ENCODE measurements around the gene MOB3A.

MOB3A gene

DNA sequence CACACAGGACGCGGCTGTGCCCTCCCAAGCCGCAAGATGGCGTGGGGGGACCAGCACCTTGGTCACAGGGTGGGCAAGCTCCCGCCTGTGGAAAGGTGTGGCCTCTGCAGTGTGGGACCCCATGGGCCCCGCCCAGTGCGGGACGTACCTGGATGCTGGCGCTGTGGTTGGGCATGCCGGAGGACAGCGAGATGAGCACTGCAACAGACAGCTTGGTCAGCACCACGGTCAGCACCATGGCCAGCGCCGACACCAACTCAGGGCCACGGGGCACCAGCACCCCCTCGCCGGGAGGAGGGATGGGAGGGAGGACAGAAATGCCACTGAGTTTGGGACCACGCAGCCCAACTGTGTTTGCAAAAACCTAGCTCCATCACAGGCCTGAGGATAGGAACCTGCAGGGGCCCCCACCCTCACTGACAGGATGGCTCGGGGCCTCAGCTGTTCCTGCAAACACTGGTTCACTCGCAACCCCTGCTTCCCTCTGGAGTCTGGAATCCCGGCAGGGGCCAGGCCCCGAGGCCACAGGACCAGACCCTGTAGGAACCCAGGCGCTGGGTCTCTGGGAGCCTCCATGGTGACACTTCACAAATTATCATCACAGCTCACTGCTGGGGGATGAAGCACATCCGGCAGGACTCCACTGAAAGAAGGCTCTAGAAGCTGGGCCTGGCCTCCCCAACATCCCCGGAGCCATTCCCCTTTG, 27.7 kb upstream of the MOB3A start:
- DNase-seq (ENCODE audit: low read depth in 2 of 2) = no peak

DNA sequence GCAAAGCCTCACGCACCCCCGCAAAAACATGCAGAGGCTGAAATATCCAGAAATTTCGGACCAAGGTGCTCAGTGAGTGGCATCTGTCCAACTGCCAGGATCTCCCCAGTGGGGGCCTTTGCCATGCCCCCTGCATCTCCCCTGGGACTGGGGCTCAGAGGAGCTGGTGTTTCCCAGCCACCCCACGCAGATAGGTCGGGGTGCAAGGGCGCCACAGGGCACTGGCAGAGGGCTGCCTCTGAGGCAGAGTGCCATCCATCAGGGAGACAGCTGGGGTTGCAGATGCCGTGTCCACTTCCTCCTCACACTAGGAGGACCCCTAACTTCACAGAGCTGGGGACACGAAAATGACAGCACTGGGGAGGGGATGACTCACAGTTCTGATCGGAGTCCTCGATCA, 26.9 kb upstream of the MOB3A start:
- DNase-seq (ENCODE audit: low read depth in 2 of 2) = no peak

DNA sequence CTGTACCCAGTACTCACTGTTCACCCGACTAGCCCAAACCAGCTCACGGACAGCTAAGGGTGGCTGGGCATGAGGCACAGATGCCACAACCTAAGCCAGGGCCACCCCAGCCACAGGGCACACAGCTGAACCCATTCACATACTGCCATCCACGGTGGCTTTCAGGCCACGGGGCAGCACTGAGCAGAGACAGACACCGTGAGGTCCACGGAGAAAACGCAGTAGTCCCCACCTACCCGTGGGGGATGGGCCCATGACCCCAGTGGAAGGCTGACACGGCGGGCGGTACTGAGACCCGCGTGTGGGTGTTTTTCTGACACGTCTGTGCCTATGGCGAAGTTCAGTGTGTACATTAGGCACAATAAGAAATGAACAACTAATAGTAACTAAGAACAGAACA, 26.1 kb upstream of the MOB3A start:
- DNase-seq (ENCODE audit: low read depth in 2 of 2) = no peak

DNA sequence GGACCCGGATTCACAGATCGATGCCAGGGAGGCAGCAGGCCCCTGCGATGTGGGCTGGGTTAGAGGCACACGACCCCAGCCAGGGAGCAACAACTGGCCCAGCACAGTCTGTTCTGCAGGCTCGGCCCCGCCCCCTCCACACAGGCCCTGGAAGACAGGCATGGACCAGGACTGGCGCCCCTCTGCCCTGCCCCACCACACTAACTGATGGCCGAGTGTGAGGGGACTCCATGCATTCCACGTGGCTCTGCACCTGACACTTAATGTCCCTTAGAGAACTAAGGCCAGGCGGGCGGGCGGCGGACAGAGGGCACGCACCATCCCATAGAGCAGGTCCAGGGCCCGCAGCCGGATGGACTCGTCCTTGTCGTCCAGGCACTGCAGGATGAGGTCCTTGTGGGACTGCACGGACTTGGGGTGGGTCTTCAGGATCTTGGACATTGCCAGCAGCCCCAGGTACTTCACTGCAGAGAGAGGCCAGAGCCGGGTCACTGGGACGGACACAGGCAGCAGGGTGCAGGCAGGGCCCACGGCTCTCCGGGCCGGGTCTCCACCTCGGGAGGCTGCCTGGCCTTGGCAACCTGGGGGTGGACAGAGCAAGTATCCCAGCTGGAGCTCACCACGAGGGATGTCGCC, 25.4 kb upstream of the MOB3A start:
- no peak for DNase-seq (ENCODE audit: low read depth in 2 of 2)

DNA sequence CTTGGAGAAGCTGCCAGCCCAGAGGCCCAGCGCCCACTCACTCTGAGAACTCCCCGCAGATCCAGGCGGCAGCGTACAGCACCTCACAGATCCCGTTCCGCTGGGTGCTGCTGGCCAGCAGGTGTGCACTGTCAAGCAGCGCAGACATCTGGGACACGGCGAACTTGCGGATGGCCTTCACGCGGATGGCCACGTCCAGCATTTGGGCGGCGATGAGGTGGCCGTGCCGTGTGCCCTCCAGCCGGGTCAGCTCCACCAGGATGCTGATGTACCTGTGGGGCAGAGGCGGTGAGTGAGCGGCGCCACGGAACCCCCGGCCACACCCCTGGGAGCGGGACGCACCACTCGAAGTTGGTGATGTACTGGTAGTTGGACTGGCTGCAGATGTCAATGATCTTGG, 24.7 kb upstream of the MOB3A start:
- DNase-seq (ENCODE audit: low read depth in 2 of 2) = no peak

DNA sequence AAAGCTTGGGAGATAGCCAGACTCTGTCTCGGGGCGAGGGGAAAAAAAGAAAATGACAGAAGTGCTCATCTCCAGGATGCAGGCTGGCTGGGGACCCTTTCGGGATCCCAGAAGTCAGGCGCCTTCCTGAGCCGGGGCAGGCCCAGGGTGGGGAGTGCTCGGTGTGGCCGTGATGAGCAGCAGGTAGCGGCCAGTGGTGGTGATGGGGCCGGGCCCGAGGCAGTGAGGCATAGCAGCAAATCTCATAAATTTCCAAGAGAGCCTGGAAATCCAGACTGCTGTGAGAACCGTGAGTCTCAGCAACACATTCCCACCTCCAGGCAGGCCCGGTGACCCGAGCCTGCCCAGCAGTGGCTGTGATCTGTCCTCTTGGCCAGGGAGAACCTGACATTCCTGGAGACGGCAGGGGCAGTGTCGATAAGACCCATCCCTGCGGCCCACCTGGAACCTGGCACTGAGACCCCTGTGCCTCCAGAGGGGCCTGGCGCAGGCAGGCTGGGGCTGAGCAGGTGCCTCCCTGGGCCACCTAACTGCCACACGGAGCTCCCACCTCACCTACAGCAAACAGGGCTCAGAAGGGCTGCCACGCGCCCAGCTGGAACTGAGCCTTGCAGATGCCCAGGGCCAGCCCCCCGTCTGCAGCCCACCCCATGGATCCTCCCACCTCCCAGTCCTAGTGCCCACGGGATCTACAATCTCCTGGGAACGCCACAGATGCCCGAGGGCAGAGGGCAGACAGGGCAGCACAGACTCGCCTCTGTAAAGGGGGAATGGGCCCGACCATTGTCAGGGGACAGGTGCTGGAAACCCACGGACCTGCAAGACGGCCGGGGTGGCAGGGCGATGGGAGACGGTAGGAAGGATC, 24.0 kb upstream of the MOB3A start:
- no peak for DNase-seq (ENCODE audit: low read depth in 2 of 2)

DNA sequence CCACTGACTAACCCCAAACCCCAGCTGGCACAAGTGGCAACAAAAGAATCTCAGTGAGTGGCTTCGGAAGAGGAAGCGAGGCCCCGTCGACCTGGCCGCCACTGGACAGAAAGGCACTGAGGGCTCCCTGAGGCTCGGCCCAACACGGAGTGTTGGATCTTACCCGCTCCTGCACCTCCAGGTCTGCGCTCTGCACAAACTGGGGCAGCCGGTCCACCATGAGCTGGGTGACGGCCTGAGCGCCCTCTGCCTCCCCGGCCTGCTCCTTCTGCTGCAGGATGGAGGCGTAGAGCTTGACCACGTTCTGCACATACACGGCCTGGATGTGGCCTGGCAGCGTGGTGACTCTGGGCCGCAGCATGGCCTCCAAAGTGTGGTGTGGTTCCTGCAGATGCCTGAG, 22.3 kb upstream of the MOB3A start:
- DNase-seq (ENCODE audit: low read depth in 2 of 2) = no peak

DNA sequence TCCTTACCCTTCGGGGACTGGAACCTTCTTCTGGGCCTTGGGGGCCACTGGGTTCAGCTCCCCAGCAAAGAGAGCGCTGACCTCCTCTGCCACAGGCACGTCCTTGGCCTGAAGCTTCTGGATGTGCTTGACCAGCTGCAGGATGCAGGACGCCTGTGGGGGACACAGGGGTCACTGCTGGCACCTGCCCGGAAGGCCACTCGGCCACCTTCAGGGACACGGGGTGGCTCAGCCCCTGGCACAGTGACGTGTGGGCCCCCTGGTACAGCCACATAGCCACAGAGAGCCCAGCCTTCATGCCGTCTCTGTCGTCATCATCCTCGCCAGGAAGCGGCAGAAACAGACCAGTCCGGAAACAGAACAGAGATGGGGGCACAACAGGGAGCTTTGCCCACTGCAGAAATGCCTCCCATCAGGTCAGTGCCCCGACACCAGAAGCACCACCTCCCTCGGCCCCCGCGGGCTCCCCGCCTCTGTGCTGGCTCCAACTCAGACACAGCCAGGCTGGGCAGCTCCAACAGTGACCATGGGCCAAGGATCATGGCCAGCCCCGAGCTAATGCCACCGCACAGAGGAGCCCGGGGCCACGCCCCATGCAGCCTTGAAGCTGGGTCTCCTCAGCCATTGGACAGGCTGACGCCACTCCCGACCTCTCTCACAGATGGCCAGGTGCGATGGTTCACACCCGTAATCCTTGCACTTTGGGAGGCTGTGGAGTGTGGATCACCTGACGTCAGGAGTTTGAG, 21.3 kb upstream of the MOB3A start:
- no peak for DNase-seq (ENCODE audit: low read depth in 2 of 2)

DNA sequence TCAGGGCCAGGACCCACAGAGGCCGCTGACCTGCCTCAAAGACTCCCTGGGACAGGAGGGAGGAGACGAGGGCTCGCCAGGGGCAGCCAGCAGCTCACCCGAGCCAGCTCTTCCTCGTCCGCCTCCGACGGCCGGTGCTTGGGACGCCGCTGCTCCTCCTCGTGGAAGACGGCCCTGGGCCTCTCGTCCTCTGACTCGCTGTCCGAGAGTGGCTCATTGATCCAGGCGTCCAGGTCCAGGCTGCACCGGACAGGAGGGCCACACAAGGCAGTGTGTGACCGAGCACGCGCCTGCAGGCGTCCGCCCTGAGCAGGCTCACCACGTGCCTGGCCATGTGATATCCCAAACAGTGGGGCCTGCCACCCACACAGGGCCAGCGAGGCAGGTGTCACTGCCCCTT, 20.4 kb upstream of the MOB3A start:
- DNase-seq (ENCODE audit: low read depth in 2 of 2) = no peak

DNA sequence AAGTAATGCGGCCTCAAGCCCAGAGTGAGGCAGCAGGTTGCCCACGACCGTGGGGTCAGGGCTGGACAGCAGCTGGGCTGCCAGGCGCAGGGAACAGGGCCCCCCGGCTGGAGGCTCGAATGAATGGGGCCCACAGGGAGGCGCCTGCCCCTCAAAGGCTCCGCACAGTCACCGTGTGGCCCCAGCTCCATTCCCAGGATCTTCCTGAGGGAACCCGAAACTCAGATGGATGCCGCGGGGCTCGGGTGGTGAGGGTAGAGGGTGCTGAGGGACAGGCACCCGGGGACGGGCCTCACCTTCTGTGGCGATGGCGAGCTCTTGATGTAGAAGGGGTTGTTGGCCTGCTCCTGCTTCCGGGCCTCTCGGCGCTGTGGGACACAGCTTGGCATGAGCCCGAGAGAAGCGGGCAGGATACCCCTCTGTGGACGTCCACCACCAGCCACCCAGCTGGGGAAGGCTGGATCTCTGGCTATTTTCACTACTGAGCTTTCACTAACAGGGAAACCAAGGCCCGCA, 19.8 kb upstream of the MOB3A start:
- no peak for DNase-seq (ENCODE audit: low read depth in 2 of 2)

DNA sequence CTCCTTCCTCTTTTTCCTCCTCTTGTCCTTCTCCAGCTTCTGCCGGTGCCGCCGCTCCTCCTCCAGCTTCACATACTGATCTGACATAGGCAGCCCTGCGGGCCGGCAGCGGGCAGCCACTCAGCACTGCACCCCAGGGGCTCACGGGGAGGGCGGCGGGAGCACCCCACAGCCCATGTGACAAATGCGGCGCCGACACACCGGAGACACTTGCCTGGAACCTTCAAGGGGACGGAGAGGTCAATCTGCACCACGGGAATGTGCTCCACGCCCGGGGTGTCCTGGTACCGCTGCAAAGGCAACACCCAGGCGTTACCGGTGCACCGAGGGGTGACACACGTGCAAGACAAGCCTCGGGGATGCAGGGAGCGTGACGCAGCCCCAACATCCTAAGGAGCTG, 19.2 kb upstream of the MOB3A start:
- no peak for DNase-seq (ENCODE audit: low read depth in 2 of 2)

DNA sequence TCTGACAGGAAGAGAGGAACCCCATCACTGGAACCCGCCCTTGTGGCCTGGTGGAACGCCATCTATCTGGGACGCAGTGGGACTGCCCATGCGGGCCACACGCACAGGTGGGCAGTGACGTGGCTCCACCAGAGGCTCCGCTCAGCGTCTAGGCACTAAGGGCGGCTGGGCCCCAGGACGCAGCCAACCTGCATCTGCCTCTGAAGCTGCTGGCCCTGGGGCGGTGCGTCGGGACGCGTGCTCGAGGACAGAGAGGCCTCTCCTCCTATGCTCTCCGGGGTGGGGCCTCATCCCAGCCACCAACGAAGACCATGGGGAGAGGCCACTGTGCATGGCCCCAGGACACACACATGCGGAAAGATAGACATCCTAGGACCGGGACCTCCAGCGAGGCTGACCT, 18.7 kb upstream of the MOB3A start:
- DNase-seq (ENCODE audit: low read depth in 2 of 2) = no peak

DNA sequence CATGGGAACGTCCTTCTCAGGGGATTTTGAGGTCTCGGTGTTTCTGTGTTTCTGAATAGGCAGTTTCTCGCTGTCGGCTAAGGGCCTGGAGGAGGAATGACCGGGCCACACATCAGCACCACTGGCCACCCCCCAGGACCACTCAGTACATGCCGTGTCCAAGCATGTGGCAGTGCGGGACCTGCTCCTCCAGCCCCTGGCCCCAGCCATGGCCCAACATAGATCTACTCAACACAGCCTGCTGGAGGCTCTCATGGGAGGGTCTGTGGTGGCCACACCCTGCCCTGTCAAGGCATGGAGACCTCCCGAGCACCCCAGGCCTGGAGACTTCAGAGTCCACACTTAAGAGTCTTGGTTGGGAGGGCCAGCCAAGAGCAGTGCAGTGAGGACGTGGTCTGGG, 18.1 kb upstream of the MOB3A start:
- no peak for DNase-seq (ENCODE audit: low read depth in 2 of 2)

DNA sequence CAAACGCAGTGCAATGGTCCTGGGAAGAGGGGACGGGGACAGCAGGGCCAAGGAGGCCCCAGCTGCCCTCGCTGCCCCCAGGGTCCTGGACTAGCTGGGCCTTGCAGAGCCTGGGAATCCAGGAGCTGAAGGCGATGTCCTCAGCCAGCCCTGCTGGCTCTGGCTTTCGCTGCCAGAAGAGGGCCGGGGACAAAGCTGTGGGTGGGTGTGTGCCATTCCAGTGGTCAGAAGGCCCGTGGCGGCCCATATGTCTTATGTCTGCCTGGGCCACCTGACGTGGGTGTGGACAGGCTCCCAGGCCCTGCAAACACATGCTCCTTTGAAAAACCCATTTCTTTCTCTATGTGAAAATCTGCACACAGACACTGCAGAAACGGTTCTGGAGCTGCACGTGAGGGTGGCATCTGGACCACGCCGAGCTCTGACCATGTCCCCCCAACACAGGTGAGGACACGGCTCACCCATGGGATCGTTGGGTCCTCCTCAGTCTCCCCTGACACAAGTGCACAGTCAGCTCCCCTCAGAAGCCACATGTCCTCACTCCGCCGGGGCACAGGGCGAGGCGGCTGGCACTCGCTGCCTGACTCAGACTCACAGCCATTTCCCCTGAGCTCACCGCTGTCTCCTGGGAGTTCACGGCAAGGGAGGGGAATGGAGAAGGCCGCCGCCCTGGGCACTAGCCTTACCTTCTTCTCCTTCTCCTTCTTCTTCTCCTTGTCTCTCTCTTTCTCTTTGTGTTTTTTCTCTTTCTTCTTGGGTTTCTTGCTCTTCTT, 17.5 kb upstream of the MOB3A start:
- no peak for DNase-seq (ENCODE audit: low read depth in 2 of 2)

DNA sequence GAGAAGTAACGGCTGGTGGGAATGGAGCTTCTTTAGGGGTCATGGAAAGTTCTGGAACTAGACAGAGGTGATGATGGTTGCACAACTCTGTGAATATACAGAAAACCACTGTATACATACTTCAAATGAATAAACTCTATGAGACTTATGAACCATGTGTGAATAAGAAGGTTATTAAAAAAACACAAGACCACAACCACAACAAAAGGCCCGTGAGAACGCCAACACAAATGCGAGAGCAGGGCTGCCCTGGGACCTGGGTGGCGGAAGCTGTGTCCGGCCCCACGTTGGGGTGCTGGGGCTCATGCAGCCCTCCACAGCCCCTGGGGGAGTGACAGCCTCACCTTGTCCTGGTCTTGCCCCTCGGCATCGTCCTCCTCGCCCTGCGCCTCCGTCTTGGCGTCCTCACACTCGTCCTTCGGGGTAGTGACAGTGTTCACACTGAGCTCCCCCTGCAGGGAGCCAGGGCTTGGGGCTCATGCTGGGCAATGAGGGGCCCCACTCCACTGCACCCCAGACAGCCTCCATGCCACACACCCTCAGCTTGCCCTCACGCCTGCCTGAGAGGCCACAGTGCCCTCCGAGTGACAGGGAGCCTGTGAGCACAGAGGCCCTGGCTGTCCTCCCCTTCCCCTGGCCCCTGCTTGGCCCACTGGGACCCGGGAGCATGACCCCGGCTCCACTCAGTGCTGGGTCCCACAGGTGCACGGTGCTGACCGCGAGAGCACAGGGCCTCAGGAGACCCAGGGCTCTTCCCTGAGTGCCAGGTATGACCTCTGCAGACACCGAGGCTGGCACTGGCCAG, 16.6 kb upstream of the MOB3A start:
- no peak for DNase-seq (ENCODE audit: low read depth in 2 of 2)

DNA sequence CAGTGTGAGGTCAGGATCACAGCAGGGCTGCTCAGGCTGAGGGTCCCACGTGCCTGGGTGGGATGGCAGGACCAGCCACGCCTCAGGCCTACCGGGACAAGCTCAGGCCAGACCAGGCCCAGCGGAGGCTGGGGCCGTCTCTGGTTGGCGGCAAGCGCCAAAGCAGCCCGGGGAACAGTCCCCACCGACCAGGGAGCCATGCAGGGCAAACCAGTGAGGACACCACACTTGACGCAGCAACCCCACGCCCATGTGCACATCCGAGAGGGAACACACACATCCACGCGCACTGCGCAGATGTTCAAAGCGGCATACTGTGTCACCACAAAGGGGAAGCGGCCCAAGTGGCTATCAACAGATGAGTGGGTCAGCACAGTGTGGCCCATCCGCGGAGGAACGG, 15.8 kb upstream of the MOB3A start:
- DNase-seq (ENCODE audit: low read depth in 2 of 2) = no peak

DNA sequence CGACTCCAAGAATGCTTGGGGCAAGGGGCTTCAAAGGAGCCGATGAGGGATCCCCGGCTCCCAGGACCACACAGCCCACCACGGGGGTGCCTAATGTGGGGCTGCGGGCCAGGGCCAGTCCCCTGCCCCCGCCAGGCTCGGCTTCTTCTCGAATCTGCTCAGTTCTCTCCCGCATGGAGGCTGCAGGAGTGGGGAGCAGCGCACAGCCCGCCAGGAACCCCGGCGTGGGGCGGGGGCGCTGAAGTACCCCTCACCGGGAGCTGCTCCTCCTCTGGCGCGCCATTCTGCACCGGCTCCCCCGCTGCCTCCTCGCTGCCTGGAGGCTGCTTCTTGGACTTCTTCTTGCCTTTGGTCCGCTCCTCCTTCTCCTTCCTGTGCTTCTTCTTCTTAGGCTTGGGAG, 15.3 kb upstream of the MOB3A start:
- no peak for DNase-seq (ENCODE audit: low read depth in 2 of 2)

DNA sequence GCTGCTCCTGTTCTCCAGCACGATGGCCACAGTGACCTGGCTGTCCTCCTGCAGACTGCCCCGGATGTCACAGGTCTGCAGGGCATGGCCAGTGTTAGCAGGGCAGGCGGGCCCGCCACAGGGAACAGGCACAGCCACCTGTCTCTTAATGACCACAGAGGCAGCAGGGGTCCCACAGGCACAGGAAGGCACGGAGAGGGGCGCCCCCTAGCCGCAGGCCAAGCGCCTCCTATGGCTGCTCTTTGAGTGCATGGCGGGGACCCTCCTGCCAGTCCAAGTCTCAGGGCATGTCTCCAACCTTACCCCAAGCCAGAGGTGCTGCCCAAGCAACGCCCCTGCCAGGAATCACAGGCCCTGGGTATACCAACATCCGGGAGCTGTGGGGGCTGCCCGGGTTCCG, 14.7 kb upstream of the MOB3A start:
- no peak for DNase-seq (ENCODE audit: low read depth in 2 of 2)

DNA sequence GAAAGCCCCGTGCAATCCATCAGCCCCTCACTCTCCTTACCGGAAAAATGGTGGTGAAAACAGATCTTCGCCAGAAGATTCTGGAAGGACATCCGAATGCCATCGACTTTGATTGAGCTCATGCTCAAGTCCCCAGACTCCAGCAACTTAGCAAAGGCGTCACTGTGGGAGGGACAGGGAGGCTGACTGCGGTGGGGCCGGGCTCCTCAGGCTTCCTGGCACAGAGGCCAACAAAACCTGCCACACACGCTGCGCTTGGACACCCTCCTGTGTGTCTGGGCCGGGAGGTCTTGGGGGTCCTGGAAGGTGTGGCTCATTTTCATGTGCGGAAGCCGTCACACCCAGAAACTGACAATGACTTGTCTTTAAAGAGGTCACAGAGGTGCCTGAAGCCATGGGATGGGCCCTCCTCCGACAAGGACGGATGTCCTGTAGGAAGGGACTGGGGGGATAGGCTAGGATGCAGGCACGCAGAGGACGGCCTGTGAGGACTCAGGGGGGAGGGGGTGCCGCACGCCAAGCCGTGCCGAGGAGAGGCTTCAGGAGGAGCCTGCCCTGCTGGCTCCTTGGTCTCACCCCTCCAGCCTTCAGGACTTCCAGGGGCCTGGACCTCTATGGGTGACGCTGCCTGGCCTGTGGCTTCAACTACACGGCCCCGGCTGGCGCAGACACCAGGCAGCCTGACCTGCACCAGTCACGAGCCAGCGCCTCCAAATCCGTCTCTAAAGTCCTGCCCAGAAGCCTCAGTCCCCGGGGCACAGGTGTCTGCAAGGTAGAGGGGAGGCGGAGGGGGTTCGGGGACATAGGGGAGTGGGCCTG, 13.1 kb upstream of the MOB3A start:
- no peak for DNase-seq (ENCODE audit: low read depth in 2 of 2)
